GM18951 (cell line): ENCODE results near the gene TAPT1.

Experiments used
- POLR2A ChIP-seq: IDR thresholded peaks from 4 replicates; pipeline ENCODE4 v1.6.1; 2011; ENCODE audit warnings: mild to moderate bottlenecking; ENCODE audit not compliant: insufficient read length, insufficient read depth; ENCODE audit errors: extremely low read depth
- in situ Hi-C: fragments of 300-500 bp; cut with MboI; formaldehyde crosslinking; loops from one replicate; pipeline ENCODE4 v1.12.0; 2022; ENCODE audit warnings: low sequenced_read_pairs, mixed read lengths, inconsistent platforms; ENCODE audit not compliant: unreplicated experiment

TAPT1 gene

DNA sequence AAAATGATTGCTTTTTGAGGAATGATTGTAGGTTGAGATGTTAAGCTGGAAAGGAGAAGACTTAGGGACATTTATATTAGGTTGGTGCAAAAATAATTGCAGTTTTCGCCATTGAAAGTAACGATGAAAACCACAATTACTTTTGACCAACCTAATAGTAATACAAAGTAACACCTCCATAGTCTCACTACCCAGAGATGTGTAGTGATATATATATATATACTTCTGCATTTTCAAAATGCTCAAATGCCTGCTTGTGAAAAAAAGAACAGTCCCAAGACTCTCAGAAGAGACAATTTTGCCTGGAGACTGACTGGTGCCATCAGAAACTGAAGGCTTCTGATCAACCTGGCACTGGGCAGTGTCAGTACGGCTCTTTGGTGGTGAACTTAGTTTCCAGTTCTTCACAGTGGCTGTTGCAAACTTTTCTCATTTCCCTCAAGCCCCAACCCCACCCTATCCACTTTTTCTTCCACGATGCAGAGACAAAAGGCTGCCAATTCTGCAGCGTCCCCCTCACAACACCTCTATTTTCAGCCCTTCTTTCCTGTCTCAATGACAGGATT is 35.1 kb upstream of the TAPT1 start:
- in situ Hi-C loops = no loop called here
- no peak for TF ChIP-seq POLR2A

DNA sequence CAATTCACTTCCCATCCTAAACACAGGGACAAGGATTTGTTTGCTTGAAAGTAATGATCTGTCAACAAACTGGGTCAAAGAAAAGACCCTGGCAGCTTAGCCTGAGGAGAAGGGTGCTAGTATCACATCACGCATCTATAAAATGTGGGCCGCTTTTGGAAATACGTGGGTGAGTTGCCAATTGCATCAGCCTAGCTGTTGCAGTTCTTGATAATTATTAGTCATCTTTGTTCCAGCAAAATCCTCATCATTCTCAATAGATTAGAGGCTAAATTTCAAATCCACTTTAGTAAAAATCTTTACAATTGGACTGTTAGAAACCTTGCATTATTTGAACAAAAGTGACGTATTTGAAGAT is 33.6 kb upstream of the TAPT1 start:
- no peak for TF ChIP-seq POLR2A
- in situ Hi-C loops = no loop called here

DNA sequence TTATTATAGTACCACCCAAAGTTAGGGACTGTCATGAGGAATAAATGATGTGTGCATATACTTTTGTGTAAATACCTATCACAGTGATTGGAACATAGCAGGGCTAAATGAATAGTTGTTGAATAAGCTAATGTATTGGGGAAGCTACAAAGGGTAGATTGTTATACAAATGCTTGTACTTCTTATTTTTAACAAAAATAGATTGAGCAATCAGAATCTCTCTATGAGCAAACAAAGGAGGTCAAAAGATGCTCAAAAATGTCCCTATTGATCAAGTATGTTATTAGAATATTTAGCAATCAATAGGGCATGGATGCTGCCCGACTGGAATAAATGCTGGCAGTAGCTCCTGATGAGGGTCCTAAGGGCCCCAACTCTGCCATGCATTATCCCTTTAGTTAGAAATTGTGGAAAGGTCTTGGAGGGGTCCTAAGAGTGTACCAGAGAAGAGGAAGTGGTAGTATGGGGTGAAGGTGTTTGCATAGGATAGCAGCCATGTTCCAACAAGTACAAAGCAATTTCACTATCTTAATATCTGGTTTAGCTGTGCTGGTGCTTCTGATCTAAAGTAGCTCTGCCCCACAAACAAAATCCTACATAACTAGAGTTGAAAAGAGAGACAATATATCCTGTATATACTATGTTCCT is 33.1 kb upstream of the TAPT1 start:
- no peak for TF ChIP-seq POLR2A
- in situ Hi-C loops = no loop called here

DNA sequence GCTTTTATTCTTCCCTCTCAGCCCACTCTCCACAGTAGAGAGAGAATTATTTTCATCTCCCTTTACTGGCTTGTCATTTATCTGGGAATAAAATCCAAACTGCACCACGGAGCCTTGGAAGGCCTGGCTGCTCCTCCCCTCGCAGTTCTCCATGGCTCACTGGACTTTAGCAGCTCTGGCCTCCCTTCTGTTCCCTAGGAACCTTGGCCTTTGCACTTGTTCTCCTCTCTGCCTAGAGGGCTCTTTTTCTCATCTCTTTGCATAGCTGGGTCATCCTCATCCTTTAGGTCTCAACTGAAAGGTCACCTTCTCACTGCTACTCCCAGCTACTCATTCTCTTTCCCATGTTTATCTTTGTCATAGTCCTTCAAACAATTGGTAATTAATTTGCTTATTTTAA is 31.3 kb upstream of the TAPT1 start:
- TF ChIP-seq POLR2A = no peak
- in situ Hi-C loops = no loop called here

DNA sequence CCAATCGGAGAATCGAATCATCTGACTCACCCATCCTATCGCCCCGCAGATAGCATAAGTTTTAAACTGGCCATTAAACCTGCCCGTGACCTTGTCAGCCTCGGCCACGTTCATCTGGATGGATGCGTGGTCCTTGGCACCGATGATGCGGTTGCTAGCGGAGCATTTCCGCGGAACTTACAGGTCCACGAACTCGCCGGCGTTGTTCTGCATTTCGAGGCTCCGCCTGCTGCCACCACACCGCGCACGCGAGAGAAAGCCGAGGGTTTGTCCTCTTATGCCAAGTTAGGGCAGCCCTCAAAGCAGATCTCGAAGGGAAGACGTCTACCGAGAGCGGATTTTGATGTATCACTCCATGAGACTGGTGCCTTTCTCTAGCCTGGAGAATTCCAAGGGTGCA is 30.1 kb upstream of the TAPT1 start:
- in situ Hi-C loops = no loop called here
- no peak for TF ChIP-seq POLR2A

DNA sequence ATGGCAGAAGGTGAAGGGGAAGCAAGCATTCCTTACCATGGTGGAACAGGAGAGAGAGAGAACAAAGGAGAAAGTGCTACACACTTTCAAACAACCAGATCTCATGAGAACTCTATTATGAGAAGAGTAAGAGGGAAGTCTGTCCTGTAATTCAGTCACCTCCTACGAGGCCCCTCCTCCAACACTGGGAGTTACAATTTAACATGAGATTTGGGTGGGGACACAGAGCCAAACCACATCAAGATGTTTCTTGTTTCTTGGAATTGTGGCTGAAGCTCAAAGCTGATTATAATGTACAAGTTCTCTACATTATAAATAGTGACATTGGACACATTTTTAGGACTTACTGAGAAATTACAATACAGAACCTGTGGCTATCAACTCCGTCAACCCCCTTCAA is 29.5 kb upstream of the TAPT1 start:
- in situ Hi-C loops = no loop called here

DNA sequence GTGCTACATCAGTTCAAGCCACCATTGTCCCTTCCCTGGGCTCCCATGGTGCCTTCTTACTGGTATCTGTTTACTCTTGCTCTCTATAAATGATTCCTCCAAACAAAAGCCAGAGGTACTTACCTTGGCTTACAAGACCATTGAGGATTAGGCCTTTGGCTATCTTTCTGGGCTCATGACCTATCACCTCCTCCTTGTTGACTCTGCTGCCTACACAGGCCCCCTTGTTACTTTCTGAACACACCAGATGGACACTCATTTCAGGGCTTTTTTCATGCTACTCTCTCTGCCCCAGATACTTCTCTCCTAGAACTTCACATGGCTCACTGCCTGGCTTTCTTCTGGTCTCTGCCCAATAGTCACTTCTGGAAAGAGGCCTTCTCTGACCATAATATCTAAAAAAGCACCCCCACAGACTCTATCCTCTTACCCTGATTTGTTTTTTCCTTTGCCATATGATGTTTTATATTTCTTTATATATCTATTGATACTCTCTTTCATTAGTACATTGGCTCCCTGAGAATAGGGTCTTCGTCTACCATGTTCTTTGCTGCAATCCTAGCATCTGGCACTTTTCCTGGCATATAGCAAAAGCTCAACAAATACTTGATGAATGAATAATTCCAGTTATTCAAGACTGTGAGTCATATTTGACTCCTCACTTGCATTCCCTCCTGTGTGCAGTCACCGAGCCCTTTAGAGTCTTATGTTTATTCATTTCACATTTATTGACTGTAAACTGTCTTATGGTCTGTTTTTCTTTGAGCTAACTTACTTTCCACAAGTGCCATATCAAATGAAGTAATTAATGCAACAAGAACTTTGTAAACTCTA is 27.1 kb upstream of the TAPT1 start:
- no peak for TF ChIP-seq POLR2A
- in situ Hi-C loops = no loop called here

More for the DNA sequence above, 29.5 kb upstream of the TAPT1 start:
- TF ChIP-seq POLR2A = no peak

DNA sequence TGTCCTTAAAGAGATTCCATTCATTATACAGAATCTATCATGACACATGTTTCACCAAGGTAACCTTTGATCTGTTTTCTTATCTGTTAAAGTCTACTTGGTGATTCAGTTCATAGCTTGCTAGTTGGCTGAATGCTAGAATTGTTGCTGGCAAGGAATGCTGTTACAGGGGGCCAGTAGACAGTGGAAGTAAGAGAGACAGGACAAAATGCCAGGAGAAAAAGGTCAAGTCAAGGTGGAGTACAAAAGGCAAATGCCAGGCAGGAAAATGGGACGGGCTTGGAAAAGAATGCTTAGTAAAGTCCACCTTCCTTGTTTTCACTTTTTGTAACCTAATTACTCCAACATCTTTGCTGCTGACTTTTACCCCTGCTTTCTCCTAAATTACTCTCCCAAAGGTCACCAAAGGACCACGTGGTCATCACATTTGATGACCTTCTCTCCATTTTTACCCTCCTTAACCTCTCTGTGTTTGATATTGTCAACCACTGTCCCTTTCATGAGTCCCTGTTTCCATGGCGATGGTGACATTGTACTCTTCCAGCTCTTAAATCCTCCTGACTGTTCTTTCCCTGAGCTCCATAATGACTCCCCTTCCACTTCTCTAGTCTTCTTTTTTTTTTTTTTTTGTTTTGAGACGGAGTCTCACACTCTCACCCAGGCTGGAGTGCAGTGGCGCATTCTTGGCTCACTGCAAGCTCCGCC is 24.5 kb upstream of the TAPT1 start:
- no peak for TF ChIP-seq POLR2A
- in situ Hi-C loops = no loop called here

DNA sequence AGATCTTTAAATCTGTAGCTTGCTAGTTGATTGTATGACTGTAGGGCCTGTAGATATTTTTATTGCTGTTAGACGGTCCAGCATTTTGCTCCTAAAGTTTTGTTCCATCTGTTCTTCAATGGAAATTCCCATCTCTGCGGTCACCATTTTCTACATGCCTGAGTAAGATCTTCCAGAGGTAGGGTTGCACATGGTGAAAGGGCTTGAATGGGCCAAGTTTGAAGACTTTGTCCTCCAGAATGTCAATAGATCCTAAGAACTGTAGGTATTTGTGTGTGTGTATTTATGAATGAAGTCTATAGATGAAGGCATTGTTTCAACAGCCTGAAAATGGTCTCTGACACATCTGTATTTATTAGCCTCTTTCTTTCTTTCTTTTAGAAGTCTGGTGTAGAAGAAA is 22.3 kb upstream of the TAPT1 start:
- in situ Hi-C loops = no loop called here
- no peak for TF ChIP-seq POLR2A

DNA sequence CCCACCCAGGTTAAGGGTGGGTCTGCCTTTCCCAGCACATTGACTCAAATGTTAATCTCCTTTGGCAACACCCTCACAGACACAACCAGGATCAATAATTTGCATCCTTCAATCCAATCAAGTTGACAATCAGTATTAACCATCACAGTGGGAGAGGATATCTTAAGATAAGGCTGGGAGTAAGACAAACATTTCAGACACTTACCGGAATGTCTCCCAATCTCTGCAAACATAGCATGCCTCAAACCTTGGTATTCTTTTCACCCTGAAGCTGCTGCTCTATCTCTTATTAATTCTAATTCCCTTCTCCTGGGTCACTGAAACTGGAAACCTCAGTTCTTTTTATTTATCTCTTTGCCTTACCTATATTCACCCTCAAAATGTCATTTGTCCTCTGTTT is 19.0 kb upstream of the TAPT1 start:
- in situ Hi-C loops = no loop called here
- TF ChIP-seq POLR2A = no peak

DNA sequence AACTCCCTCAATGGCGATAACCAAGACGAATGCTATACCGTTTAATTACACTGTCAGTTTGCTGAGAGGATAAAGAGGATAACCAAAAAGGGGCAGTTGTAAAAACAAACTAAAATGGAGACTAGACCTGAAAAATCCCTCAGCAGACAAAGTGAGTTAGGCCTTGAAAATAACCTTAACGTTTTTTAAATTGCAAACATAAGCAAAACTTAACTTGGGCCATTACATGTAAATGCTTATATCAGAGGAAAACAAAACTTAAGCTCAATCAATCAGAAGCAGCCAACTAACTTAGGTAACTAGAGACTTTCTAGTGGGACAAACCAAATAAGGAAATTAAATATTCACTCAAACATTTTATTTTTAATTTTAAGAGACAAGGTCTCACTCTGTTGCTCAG is 17.0 kb upstream of the TAPT1 start:
- in situ Hi-C loops = no loop called here
- TF ChIP-seq POLR2A = no peak

DNA sequence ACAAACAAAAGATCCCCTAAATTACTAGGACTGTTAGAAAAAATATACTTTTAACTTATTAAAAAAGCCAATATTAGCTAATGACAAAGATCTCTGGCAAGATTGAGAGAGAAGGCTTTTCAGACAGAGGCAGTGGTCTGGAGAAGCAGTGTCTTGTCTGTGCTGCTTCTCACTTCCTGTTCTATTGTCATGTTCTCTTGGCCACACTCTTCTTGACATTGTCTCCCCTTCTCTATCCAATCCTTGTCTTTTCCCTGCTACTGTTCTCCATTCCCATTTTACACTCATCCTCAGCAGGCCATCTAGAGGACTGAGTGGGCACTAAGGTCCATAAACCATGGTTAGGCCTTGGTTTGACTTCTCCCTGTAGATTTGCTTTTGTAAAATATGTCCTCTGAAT is 14.0 kb upstream of the TAPT1 start:
- in situ Hi-C loops = no loop called here
- no peak for TF ChIP-seq POLR2A

DNA sequence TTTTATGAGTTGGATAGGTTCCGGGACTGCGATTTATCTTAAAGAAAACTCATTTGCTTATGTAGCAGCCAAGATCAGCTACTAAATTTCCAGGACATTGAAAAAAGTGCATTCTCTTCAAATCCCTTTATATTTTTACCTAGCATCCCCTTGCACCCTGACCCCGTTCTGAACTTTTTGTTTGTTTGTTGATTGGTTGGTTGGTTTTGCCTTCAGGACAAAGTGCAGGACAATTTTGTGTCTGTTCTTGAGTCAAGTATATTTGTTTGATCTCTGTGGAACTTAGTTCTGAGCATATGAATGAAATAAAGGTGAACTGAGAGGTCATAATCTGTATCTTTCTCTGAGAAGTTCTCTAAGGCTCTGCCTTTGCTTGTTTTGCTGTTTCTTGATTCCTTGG is 12.8 kb upstream of the TAPT1 start:
- in situ Hi-C loops = no loop called here
- TF ChIP-seq POLR2A = no peak
